Lower leg skin (tissue), 3 donors: ENCODE results near the gene FBLN1.

Experiments used
- POLR2A ChIP-seq, 2 donors: fragments of 450-650 bp; IDR thresholded peaks; one replicate each; pipeline ENCODE4 v1.6.1; 2016 to 2017; ENCODE audit warnings: antibody characterized with exemption in 2 of 2, mild to moderate bottlenecking in 1 of 2, moderate library complexity in 1 of 2
- TF ChIP-seq, protein P1 (sequence below), 3 donors: fragments of 450-650 bp; IDR thresholded peaks; one replicate each; pipeline ENCODE4 v1.5.1; 2016; ENCODE audit warnings: antibody characterized with exemption in 3 of 3, mild to moderate bottlenecking in 3 of 3, moderate library complexity in 2 of 3

DNA sequence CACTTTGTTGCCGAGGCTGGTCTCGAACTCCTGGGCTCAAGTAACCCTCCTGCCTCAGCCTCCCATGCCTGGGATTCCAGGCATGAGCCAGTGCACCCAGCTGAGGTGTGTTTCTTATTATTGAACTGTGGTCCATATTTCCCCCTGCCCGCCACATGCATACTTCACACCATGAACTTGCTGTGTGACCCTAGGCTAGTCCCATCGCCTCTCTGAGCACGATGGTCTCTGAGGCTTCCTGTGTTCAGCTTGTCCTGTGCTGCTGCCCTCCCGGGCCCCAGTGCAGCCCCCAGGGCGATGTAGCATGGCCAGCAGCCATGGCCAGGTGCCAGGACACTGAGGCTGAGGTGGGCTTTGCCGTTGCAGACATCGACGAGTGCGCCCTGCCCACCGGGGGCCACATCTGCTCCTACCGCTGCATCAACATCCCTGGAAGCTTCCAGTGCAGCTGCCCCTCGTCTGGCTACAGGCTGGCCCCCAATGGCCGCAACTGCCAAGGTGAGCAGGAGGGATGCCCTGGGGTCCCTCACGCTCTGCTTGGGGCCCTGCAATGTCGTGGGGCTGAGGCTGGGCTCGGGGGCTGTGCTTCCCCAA lies 45.7 kb downstream of the FBLN1 start:
- TF ChIP-seq, protein P1, sequence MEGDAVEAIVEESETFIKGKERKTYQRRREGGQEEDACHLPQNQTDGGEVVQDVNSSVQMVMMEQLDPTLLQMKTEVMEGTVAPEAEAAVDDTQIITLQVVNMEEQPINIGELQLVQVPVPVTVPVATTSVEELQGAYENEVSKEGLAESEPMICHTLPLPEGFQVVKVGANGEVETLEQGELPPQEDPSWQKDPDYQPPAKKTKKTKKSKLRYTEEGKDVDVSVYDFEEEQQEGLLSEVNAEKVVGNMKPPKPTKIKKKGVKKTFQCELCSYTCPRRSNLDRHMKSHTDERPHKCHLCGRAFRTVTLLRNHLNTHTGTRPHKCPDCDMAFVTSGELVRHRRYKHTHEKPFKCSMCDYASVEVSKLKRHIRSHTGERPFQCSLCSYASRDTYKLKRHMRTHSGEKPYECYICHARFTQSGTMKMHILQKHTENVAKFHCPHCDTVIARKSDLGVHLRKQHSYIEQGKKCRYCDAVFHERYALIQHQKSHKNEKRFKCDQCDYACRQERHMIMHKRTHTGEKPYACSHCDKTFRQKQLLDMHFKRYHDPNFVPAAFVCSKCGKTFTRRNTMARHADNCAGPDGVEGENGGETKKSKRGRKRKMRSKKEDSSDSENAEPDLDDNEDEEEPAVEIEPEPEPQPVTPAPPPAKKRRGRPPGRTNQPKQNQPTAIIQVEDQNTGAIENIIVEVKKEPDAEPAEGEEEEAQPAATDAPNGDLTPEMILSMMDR (IDR thresholded peaks at IDR 0.05): no peak
- no peak for TF ChIP-seq POLR2A (IDR thresholded peaks at IDR 0.05)
